HG02759 (cell line): ENCODE data around the gene SORCS2.
A peak's percentile ranks its signal among the peaks of the same experiment; 100 is the strongest.

Experiments
- ATAC-seq: cut with Tn5 transposase; IDR thresholded peaks from one replicate; pipeline ENCODE4 v1.9.1; 2021; ENCODE audit warnings: mild to moderate bottlenecking, moderate library complexity; ENCODE audit not compliant: unreplicated experiment

The SORCS2 gene

DNA sequence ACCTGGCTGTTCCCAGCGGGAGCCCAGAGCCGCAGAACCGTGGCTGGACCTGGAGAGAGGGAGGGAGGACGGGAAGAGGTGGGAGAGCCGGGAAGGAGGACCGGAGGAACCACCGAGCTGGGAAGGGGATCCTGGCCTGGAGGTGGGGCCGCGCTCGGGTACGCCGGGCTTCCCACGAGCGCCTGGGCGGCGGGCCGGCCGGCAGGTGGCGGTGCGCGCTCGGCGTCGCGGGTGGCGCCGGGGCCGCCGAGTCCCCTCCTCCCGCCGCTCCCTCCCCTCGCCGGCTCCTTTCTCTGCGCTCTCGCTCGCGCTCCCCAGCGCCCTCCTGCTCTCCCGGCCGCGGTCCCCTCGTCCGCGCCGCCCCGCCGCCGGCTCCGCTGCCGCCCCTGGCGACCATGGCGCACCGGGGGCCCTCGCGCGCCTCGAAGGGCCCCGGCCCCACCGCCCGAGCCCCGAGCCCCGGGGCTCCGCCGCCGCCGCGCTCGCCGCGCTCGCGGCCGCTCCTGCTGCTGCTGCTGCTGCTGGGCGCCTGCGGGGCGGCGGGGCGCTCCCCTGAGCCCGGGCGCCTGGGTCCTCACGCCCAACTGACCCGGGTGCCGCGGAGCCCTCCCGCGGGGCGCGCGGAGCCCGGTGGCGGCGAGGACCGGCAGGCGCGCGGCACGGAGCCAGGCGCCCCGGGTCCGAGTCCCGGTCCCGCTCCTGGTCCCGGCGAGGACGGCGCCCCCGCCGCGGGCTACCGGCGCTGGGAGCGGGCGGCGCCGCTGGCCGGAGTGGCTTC is at the start of gene SORCS2:
SORCS2 (plus strand) TSS at position 287 of the 778 bp plus-strand sequence.
- ATAC-seq, result peak; percentile 82

GRCh38 chr4:7144374-7145290 is 47.7 kb upstream of the SORCS2 start:
- no peak for ATAC-seq

- no peak for ATAC-seq
Measured at GRCh38 chr4:7145291-7145934, 46.9 kb upstream of the SORCS2 start.

DNA sequence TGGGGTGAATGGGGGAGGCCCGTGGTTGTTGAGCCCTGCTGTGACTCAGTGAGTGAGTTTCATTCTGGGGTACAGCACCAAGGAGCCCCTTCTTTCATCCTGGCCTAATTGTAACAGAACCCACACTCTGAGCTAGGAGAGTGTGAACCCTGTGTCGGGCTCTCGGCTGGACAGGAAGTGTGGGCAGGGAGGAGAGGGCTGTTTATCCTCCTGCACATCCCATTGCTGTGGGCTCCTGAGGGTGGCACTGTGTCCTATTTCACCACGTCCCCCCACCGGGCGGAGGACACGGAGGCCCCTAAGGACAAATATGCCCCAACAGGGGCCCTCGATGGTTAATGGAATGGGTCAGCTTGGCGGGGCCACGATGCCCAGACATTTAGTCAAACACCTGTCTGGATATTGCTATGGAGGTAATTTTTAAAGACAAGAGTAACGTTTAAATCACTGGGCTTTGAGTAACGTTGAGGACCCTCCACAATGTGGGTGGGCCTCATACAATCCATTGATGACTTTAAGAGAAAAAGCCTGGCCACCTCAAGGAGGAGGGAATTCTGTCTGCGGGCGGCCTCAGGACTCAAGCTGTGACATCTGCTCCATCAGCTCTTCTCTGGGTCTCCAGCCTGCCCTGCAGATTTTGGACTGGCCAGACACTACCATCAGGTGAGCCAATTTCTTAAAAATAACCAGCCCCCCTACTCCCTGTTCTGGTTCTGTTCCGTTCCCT is 46.1 kb upstream of the SORCS2 start:
- no peak for ATAC-seq

- no peak for ATAC-seq
Measured at GRCh38 chr4:7146786-7147115, 45.6 kb upstream of the SORCS2 start.

- no peak for ATAC-seq
Measured at GRCh38 chr4:7147261-7147660, 45.1 kb upstream of the SORCS2 start.

GRCh38 chr4:7147661-7148310 is 44.6 kb upstream of the SORCS2 start:
- no peak for ATAC-seq

GRCh38 chr4:7148337-7148736 is 44.0 kb upstream of the SORCS2 start:
- ATAC-seq, result no peak

- ATAC-seq, result no peak
Measured at GRCh38 chr4:7150036-7150635, 42.2 kb upstream of the SORCS2 start.

- ATAC-seq, result no peak
Measured at GRCh38 chr4:7151668-7152227, 40.6 kb upstream of the SORCS2 start.

DNA sequence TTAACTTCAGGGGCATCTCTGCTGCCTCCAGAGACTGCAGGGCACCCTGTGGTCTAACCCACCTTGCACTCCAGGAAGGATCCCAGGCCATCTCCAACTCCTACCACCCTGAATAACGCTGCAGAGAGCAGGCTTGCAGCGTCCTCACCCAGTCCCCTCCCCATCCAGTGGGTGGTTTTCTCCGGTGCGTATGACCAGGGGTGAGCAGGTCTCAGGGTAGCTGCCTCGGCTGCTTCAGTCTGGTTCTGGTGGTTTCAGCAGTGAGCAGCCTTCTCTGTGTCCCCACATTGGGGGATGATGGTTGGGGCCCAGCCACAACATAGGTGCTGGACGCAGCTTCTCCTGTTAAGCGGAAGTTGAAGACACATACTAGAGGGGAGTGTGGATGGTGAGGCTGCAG is 38.6 kb upstream of the SORCS2 start:
- ATAC-seq, result no peak

DNA sequence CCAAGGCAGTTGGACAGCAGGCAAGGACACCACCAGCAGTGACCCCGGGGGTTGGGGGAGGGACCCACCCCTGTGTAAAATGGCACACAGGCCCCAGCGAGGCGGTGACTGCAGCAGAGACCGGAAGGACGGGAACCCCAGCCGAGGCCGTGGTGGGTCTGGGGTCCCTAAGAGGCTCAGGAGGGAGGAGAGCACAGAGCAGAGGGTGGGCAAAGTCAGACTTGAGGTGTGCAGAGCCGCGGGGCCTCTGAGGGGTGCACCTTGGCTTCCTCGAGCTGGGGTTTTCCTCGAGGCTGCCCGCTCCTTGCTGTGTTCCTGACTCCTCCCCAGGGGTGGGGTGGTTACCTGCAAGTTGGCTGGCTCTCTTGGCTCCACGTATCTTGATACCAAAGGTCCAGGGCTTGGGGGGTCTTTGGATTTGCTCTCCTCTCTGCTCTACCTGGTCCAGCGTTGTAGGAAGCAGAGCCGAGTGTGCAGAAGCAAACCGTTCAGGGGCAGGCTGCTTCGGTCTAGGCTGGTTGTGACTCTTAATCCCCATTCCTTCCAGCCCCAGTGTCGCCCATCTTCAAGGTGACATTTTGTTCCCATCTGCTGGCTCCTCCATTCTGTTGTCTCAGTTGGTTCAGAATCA is 37.9 kb upstream of the SORCS2 start:
- no peak for ATAC-seq

DNA sequence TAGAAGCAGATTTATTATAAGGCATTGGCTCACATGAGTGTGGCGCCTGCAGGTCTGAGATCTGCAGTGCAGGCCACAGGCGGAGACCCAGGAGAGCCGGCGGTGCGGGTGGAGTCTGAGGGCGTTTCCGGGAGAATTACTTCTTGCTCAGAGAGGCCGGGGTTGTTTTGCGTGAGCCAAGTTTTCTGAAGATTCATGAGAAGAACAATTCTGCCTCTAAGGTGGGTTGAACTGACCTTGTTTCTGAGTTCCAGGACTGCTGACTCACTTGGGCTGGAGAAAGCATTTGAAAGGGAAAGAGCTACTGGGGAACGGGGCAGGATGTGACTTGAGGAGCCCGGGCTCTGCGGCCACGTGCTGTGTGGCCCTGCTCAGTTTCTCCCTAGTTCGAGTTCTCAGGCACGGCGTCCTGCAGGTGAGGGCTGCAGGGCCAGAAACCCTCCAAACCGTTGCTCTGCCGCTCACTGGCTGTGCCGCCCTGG is 36.7 kb upstream of the SORCS2 start:
- no peak for ATAC-seq

DNA sequence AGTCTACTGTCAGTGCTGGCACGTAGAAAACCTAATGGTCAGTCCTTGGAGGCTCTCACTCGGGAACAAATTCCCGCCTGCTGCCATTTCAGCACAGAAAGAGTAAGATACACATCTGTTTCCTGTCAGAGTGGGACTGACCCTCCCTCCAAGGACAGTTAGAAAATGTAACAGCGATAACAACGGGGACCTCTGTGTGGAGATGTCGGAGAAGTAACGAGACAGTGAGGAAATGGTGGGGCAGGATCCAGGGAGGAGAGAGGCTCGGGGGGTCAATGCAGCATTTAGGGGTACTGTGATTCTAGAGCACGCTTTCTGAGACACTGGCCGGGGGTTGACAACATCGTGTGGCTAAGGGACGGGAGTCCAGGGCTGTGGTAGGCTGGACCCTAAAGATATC is 36.0 kb upstream of the SORCS2 start:
- ATAC-seq, result no peak

- ATAC-seq, result no peak
Measured at GRCh38 chr4:7156761-7157488, 35.4 kb upstream of the SORCS2 start.

- no peak for ATAC-seq
Measured at GRCh38 chr4:7157666-7158065, 34.7 kb upstream of the SORCS2 start.

DNA sequence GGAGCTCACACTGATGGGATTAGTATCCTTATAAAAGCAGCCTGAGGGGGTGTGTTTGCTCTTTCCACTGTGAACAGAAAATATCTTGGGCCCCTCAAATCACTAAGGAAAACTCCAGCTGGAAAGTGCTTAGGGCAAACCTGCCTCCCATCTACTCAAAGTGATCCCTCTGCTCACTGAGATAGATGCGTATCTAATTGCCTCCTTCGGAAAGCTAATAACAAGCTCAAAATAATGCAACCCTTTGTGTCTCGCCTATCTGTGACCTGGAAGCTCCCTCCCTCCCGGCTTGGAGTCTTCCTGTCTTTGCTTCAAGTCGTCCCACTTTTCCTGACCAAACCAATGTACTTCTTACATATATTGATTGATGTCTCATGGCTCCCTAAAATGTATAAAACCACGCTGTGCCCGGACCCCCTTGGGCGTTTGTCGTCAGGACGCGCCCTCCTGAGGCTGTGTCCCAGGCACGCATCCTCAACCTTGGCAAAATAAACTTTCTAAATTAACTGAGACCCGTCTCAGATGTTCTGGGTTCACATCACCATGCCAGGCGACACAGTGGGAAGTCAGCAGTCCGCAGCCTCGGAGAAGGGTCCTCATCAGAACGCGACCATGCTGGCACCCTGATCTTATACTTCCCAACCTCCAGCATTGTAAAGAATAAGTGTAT is 34.1 kb upstream of the SORCS2 start:
- no peak for ATAC-seq

DNA sequence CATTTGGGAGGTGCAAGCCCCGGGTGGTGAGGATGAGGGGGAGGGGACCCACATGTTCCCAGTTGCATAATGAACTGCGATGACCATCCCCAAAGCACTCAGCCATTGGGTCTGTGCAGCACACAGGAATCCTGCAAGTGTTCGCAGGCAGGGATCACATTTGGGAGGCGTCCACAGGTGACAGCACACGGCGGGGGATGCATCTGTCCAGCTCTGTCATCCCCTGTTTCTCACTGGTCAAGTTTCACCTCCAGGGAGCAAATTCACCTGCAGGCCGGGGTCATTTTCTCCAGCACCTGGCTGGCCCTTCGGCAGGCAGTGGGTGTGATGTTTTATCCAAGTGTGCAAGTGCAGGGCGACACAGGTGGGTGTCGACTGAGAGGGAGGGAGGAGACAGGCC is 33.3 kb upstream of the SORCS2 start:
- ATAC-seq, result no peak
